HepG2 (cell line): ENCODE results near the gene WRAP73. TPM values are rescaled to one million over a fixed set of nuclear protein-coding genes. Genes with fewer than 3 reads are reported as not detected.

ENCODE experiments used
- ATAC-seq: fragments of 200-7000 bp; cut with Tn5 transposase; 3 replicates; pipeline ENCODE4 v1.9.1; 2020; ENCODE audit warnings: mild to moderate bottlenecking, moderate library complexity
- BruUV-seq: library from RNA; stranded (reverse); fragments of 400-500 nt; replicated peaks from 2 replicates; lab custom pipeline; 2021; lab: Mats Ljungman, UMichigan
- CTCF ChIA-PET: fragments of 300-600 bp; formaldehyde crosslinking; extraction: SDS; loops from one replicate; lab custom pipeline; 2021; ENCODE audit warnings: low total read pairs, inconsistent platforms, low intra/inter-chr PET ratio; lab: Yijun Ruan, JAX
- POLR2A ChIA-PET: fragments of 350-600 bp; sonication (Branson Sonifier 250); formaldehyde crosslinking; loops from one replicate; lab custom pipeline; 2020; ENCODE audit warnings: antibody characterized with exemption, inconsistent platforms; lab: Yijun Ruan, JAX
- DNase-seq: peaks from one replicate; pipeline ENCODE4 v3.0.0-alpha.2; 2015; ENCODE audit warnings: low spot score
- FAIRE-seq: peaks from 3 replicates; lab custom pipeline; 2011; peaks lifted over from hg19 to GRCh38; lab: Jason Lieb, UNC
- H2AFZ ChIP-seq: one replicate; pipeline ENCODE4 v1.6.1; 2011; ENCODE audit warnings: low read length, inconsistent platforms
- H3K27ac ChIP-seq: fragments of 300-600 bp; 3 replicates; pipeline ENCODE4 v1.8.0; 2011; ENCODE audit warnings: mixed run types, mild to moderate bottlenecking, mixed read lengths, low read length, inconsistent platforms; ENCODE audit not compliant: insufficient read depth; ENCODE audit errors: extremely low read length
- H3K27me3 ChIP-seq, 2 experiments: fragments of 200-600 bp in 1 of 2; 2 replicates in 1 of 2; 3 replicates in 1 of 2; pipeline versions ENCODE4 v1.6.0 to v1.8.0; 2011; ENCODE audit warnings: low read length in 2 of 2, mild to moderate bottlenecking in 2 of 2, moderate library complexity in 2 of 2, inconsistent platforms in 1 of 2; ENCODE audit not compliant: insufficient read depth in 2 of 2, control insufficient read depth in 1 of 2
- H3K36me3 ChIP-seq, 2 experiments: fragments of 200-600 bp in 1 of 2; replicated peaks in 1 of 2; 2 replicates in 1 of 2; 3 replicates in 1 of 2; pipeline versions ENCODE4 v1.5.1 to v1.8.0; 2011; ENCODE audit warnings: low read length in 2 of 2, inconsistent platforms in 1 of 2; ENCODE audit not compliant: insufficient read depth in 2 of 2, control insufficient read depth in 1 of 2
- H3K4me1 ChIP-seq: 2 replicates; pipeline ENCODE4 v1.5.1; 2012; ENCODE audit warnings: low read length, inconsistent platforms; ENCODE audit not compliant: insufficient read depth
- H3K4me2 ChIP-seq: 2 replicates; pipeline ENCODE4 v1.6.0; 2011; ENCODE audit warnings: low read depth, low read length, inconsistent platforms
- H3K4me3 ChIP-seq, 3 experiments: fragments of 200-600 bp in 1 of 3; sonication (generic), shearing (Covaris generic) in 1 of 3; replicated peaks in 1 of 3; 2 replicates each; pipeline ENCODE4 v1.5.1; 2011 to 2016; ENCODE audit warnings: low read length in 3 of 3, inconsistent platforms in 2 of 3, low read depth in 2 of 3, mild to moderate bottlenecking in 2 of 3, control low read depth in 1 of 3, mixed read lengths in 1 of 3; ENCODE audit not compliant: insufficient read depth in 1 of 3
- H3K79me2 ChIP-seq: one replicate; pipeline ENCODE4 v1.6.1; 2011; ENCODE audit warnings: low read length, inconsistent platforms; ENCODE audit not compliant: insufficient read depth
- H3K9ac ChIP-seq: 2 replicates; pipeline ENCODE4 v1.6.0; 2011; ENCODE audit warnings: mild to moderate bottlenecking, low read depth, low read length, inconsistent platforms; ENCODE audit not compliant: insufficient read depth
- H3K9me3 ChIP-seq: 2 replicates; pipeline ENCODE4 v1.5.1; 2012; ENCODE audit warnings: mild to moderate bottlenecking, low read length
- H4K20me1 ChIP-seq: 2 replicates; pipeline ENCODE4 v1.6.0; 2011; ENCODE audit warnings: inconsistent platforms, mild to moderate bottlenecking, low read length, moderate library complexity; ENCODE audit not compliant: insufficient read depth
- ASH2L ChIP-seq: fragments of 300-600, 200-600 bp; sonication (generic); IDR thresholded peaks from 2 replicates; pipeline ENCODE4 v1.7.0; 2017; ENCODE audit warnings: low read depth, mild to moderate bottlenecking, moderate library complexity, mixed read lengths, low read length; ENCODE audit not compliant: insufficient read length
- BRF2 ChIP-seq: sonication (generic); formaldehyde crosslinking; IDR thresholded peaks from 2 replicates; pipeline ENCODE4 v1.8.1; 2022; ENCODE audit warnings: mild to moderate bottlenecking, missing genetic modification reagents
- CAMTA2 ChIP-seq: sonication (generic); formaldehyde crosslinking; IDR thresholded peaks from 2 replicates; pipeline ENCODE4 v1.4.0; 2020; ENCODE audit warnings: mild to moderate bottlenecking, missing genetic modification reagents, borderline replicate concordance
- POLR2AphosphoS2 ChIP-seq: IDR thresholded peaks from 2 replicates; pipeline ENCODE4 v1.6.1; 2011; ENCODE audit warnings: low read depth, low read length, improper control_type of control experiment
- YEATS2 ChIP-seq: sonication (generic); formaldehyde crosslinking; IDR thresholded peaks from 2 replicates; pipeline ENCODE4 v1.4.0; 2020; ENCODE audit warnings: missing genetic modification reagents, borderline replicate concordance
- ZBTB2 ChIP-seq: sonication (generic); formaldehyde crosslinking; IDR thresholded peaks from 2 replicates; pipeline ENCODE4 v1.8.0; 2022; ENCODE audit warnings: low read depth, missing genetic modification reagents
- ZBTB7B ChIP-seq: sonication (generic); formaldehyde crosslinking; IDR thresholded peaks from 2 replicates; pipeline ENCODE4 v1.4.0; 2020; ENCODE audit warnings: missing genetic modification reagents
- ZNF335 ChIP-seq: sonication (generic); formaldehyde crosslinking; IDR thresholded peaks from 2 replicates; pipeline ENCODE4 v1.4.0; 2020; ENCODE audit warnings: missing genetic modification reagents
- ZNF431 ChIP-seq: sonication (generic); formaldehyde crosslinking; IDR thresholded peaks from 2 replicates; pipeline ENCODE4 v1.9.0; 2022; ENCODE audit warnings: missing genetic modification reagents, low read depth, mild to moderate bottlenecking, borderline replicate concordance
- ZNF496 ChIP-seq: sonication (generic); formaldehyde crosslinking; IDR thresholded peaks from 2 replicates; pipeline ENCODE4 v1.8.1; 2023; ENCODE audit warnings: mild to moderate bottlenecking, moderate library complexity, missing genetic modification reagents; ENCODE audit not compliant: insufficient replicate concordance
- ZNF562 ChIP-seq: sonication (generic); formaldehyde crosslinking; IDR thresholded peaks from 2 replicates; pipeline ENCODE4 v1.8.0; 2022; ENCODE audit warnings: missing genetic modification reagents, borderline replicate concordance
- ZNF746 ChIP-seq: sonication (generic); formaldehyde crosslinking; IDR thresholded peaks from 2 replicates; pipeline ENCODE4 v1.8.0; 2022; ENCODE audit warnings: mild to moderate bottlenecking, missing genetic modification reagents
- ZUFSP ChIP-seq: sonication (generic); formaldehyde crosslinking; IDR thresholded peaks from 2 replicates; pipeline ENCODE4 v1.9.0; 2021; ENCODE audit warnings: missing genetic modification reagents, mild to moderate bottlenecking, borderline replicate concordance
- WGBS: methylation state at CpG from one replicate; pipeline ENCODE4 v1.1.6; 2017; ENCODE audit warnings: low lambda C conversion rate; 5-methylcytosine and 5-hydroxymethylcytosine counted together
- in situ Hi-C: cut with HindIII; loops from 2 replicates; pipeline ENCODE4 v1.10.0; 2017; ENCODE audit warnings: low pct_unique_long_range_greater_than_20kb; ENCODE audit not compliant: extremely low pct_ligation_motif_present
- intact Hi-C: fragments of 100-400 bp; cut with micrococcal nuclease; formaldehyde crosslinking; loops from one replicate; pipeline ENCODE4 v1.10.0; 2022; ENCODE audit not compliant: unreplicated experiment
- polyA plus RNA-seq, 8 experiments: library from polyadenylated mRNA; depleted of rRNA in 3 of 8; stranded (reverse) in 7 of 8; unstranded in 1 of 8; fragments of >200 nt; fragmentation: Illumina TruSeq in 4 of 8; extraction: Trizol in 4 of 8; gene quantifications; 2 replicates each; pipeline versions ENCODE4 v1.2.1 to v1.2.3, GENCODE V29; 2011 to 2016; ENCODE audit warnings: low read depth in 4 of 8, missing spikeins in 1 of 8, mixed read lengths in 1 of 8; ENCODE audit not compliant: insufficient read depth in 1 of 8
- total RNA-seq, 5 experiments: library from RNA; depleted of rRNA; stranded (reverse); fragments of >200 nt; fragmentation: Illumina TruSeq; extraction: Trizol; gene quantifications; 2 replicates each; pipeline ENCODE4 v1.2.3, GENCODE V29; 2016; ENCODE audit warnings: low read depth in 1 of 5

WRAP73 gene
- total and polyA plus RNA-seq, 2 of the 13 experiments (the other 11 are each of a cell fraction or from before 2014, with no cell fraction given): 18.1 to 40.4 TPM

GRCh38 chr1:3623441-3624199 is 26.3 kb downstream of the WRAP73 start:
- H3K79me2 ChIP-seq: peaks cover 5% of the 10 kb centered on the region
- in situ Hi-C loops (loop anchor here (5.0 kb wide), 2 partner anchors 56 to 141 kb away; no protein-coding TSS in a partner anchor), intact Hi-C loops (loop anchor here (2.0 to 5.0 kb wide), 2 partner anchors 27 to 171 kb away; partner anchors contain the start of genes ARHGEF16 and WRAP73)
- BruUV-seq: no TSS peak
- H3K9me3 ChIP-seq: no peaks in the 10 kb centered on the region
- DNase-seq (no peak), ATAC-seq (no peak; the same call in 2 of the 3 replicates), FAIRE-seq (no peak)
- H3K36me3 ChIP-seq: peaks cover 10 to 14% of the 10 kb centered on the region in 2 experiments
- peak overlapping the region; percentile 81 for H3K4me2 ChIP-seq
- peak overlapping the region; percentile 60 for H3K27ac ChIP-seq
- H2AFZ ChIP-seq: no peak overlapping the region
- peaks cover 33% of the 10 kb centered on the region for H3K4me1 ChIP-seq
- H3K9ac ChIP-seq: peak overlapping the region; percentile 76
- peak overlapping the region; percentile 94 to 99 (median 94) for H3K4me3 ChIP-seq
- ChIA-PET POLR2A (no interaction called here), CTCF (no interaction called here)
- H4K20me1 ChIP-seq: no peaks in the 10 kb centered on the region
- 42% methylated on average over 22 of the region's 23 CpGs for WGBS
- 0 out of 5 replicates have a peak, but pooled peaks cover 0 to 2% of the 10 kb centered on the region in 2 experiments for H3K27me3 ChIP-seq
- TF ChIP-seq ZUFSP (CRISPR knock-in tag): no peak
- TF ChIP-seq ZNF562 (CRISPR knock-in tag): no peak
- no peak for TF ChIP-seq POLR2AphosphoS2
- no peak for TF ChIP-seq ZNF335 (CRISPR knock-in tag)
- no peak for TF ChIP-seq ASH2L
- peak; percentile 6; the same call in 1 of the 2 replicates for TF ChIP-seq ZBTB2 (CRISPR knock-in tag)
- no peak for TF ChIP-seq ZNF746 (CRISPR knock-in tag)
- no peak for TF ChIP-seq CAMTA2
- no peak for TF ChIP-seq ZNF431 (CRISPR knock-in tag)
- no peak for TF ChIP-seq YEATS2
- no peak for TF ChIP-seq BRF2 (CRISPR knock-in tag)
- peak; percentile 6; the same call in 1 of the 2 replicates for TF ChIP-seq ZBTB7B (CRISPR knock-in tag)
- no peak for TF ChIP-seq ZNF496 (CRISPR knock-in tag)
